GM12801 (cell line): ENCODE measurements around the gene NFKBIA.

ENCODE experiments used
- TF ChIP-seq, protein P1 (sequence below): IDR thresholded peaks from one replicate; pipeline ENCODE4 v1.5.1; 2011; ENCODE audit warnings: control low read depth; ENCODE audit not compliant: insufficient read length; ENCODE audit errors: extremely low read depth

NFKBIA gene

DNA sequence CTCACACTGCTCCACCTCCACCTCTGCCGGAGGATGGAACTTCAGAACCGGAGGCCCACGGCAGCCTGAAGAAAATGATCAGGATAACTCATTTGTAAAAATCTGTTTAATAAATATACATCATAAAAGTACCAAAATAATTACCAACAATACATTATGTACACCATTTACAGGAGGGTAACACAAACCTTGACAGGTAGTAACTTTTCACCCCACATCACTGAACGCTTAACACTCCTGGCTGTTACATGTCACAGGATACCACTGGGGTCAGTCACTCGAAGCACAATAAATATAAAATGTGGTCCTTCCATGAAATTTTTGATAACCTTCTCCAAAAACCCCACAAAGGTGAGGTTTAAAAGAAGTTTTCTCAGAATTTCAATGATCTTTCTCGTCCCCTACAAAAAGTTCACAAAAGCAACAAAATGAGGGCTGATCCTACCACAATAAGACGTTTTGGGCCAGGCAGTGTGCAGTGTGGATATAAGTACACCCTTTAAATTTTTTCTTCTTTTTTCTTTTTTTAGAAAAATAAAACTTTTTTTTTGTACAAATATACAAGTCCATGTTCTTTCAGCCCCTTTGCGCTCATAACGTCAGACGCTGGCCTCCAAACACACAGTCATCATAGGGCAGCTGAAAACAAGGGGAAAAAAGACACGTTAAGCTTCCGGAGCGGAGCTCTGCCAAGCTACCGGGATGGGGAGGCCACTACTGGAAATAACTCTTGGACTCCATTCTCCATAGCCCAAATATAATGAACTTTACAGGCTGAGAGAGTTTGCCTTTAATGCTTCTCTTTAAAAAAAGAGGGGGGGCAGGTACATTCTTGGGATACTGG is 2.9 kb downstream of the NFKBIA start:
- TF ChIP-seq, protein P1, sequence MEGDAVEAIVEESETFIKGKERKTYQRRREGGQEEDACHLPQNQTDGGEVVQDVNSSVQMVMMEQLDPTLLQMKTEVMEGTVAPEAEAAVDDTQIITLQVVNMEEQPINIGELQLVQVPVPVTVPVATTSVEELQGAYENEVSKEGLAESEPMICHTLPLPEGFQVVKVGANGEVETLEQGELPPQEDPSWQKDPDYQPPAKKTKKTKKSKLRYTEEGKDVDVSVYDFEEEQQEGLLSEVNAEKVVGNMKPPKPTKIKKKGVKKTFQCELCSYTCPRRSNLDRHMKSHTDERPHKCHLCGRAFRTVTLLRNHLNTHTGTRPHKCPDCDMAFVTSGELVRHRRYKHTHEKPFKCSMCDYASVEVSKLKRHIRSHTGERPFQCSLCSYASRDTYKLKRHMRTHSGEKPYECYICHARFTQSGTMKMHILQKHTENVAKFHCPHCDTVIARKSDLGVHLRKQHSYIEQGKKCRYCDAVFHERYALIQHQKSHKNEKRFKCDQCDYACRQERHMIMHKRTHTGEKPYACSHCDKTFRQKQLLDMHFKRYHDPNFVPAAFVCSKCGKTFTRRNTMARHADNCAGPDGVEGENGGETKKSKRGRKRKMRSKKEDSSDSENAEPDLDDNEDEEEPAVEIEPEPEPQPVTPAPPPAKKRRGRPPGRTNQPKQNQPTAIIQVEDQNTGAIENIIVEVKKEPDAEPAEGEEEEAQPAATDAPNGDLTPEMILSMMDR, result no peak

GRCh38 chr14:35400648-35401421 is 3.7 kb downstream of the NFKBIA start:
- TF ChIP-seq, protein P1, result no peak

GRCh38 chr14:35399083-35399937 is 5.2 kb downstream of the NFKBIA start:
- TF ChIP-seq, protein P1, result no peak

DNA sequence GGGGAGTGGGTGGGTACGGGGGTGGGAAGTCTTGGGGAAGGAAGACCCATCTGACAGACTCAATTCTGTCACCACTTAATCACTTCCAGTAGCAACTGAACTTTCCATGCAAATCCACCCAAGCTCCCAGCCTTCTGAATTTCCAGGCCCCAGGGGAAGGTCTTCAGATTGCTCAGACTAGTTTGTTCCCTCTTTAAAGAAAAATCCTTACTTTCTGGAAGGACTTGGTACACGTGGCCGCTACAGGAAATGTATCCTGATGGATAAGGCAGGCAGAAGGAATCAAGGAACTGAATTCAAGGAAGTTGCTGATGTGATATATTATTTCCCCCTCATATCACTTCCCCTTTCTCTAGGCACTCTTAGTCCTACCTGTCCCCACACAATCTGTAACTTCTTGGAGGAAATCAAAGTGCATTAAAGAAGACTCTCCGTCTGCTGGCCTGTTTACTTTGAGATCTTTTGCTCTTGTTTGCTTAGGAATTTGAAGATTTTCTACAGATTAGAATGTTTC is 6.4 kb downstream of the NFKBIA start:
- TF ChIP-seq, protein P1, result no peak

- TF ChIP-seq, protein P1, result no peak
These were observed 9.3 kb downstream of the NFKBIA start for GRCh38 chr14:35395283-35395682.

DNA sequence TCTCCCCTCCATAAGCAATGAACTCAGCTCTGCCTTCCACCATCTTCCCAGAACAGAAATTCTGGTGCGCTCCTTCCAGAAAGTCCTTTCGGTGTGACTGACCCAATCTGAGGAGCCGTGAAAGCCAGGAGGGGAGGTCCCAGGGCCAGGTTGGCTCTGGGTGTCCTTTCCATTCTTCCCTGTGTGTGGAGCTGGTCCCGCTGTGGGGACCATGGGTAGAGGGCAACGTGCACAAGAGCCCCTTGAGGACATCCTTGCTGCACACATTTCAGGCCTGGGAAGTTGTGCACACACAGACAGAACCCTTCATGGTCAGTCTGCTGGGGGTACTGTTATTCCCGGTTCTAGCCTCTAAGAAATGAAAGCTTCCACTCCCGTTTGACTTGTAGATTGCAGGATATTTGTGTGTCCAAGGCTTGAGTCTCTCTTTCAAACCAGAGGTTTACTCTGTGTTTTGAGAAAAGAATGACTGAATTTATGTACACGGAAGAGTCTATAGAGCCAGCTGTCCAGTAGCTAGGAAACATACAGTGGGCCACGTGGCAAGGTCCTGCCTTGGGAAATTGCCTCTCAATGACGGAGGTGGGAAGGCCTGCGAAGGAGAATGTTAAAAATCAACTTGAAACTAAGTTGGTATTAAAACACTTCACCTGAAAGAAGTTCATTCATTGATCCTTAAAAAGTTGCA is 10.1 kb downstream of the NFKBIA start:
- TF ChIP-seq, protein P1, result no peak
